GM20431 (cell line): ENCODE data around the gene VSIG4.
"Not testable (repeated sequence)": the region's sequence is repeated elsewhere in the genome, so short reads cannot be mapped to it uniquely, and the experiment has no call there.

ENCODE experiments used
- in situ Hi-C: fragments of 300-500 bp; cut with MseI, MboI; formaldehyde crosslinking; loops from one replicate; pipeline ENCODE4 v1.15.0; 2020; ENCODE audit warnings: low sequenced_read_pairs; ENCODE audit not compliant: unreplicated experiment

VSIG4 gene, protein sequence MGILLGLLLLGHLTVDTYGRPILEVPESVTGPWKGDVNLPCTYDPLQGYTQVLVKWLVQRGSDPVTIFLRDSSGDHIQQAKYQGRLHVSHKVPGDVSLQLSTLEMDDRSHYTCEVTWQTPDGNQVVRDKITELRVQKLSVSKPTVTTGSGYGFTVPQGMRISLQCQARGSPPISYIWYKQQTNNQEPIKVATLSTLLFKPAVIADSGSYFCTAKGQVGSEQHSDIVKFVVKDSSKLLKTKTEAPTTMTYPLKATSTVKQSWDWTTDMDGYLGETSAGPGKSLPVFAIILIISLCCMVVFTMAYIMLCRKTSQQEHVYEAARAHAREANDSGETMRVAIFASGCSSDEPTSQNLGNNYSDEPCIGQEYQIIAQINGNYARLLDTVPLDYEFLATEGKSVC

DNA sequence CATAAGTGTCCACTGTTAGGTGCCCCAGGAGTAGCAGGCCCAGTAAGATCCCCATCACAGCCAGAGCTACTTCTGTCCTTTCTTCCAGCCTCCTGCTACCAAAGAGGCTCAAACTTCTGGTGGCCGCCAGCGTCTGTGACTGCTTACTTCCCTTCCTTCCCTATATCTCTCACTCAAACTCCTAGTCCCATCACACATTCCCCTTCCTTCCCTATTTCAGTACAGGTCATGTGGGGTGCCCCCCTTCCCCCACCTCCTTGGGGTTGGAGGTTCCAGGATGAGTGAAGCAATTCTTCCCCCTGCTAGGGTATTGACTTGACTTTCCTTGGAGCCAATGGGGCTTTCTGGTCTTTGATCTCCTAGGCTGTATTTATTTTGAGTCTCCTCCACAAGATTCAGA lies at the start of gene VSIG4:
Gene VSIG4, minus strand, starts transcription at position 137 of the 400 bp plus-strand sequence. Its CDS starts 82 bp downstream, at position 55.
- in situ Hi-C loops, result no loop called here

DNA sequence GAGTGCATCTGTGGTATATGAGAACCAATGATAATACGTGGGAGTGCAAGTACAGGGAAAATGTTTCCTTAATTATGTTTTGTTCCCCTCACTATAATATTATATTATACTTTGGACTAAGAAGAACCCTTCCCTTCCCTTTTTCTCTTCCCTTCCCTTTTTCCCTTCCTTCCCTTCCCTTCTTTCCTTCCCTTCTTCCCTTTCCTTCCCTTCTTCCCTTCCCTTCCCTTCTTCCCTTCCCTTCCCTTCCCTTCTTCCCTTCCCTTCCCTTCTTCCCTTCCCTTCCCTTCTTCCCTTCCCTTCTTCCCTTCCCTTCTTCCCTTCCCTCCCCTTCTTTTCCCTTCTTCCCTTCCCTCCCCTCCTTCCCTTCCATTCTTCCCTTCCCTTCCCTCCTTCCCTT lies 36.9 kb upstream of the VSIG4 start:
- in situ Hi-C loops, result no loop called here

DNA sequence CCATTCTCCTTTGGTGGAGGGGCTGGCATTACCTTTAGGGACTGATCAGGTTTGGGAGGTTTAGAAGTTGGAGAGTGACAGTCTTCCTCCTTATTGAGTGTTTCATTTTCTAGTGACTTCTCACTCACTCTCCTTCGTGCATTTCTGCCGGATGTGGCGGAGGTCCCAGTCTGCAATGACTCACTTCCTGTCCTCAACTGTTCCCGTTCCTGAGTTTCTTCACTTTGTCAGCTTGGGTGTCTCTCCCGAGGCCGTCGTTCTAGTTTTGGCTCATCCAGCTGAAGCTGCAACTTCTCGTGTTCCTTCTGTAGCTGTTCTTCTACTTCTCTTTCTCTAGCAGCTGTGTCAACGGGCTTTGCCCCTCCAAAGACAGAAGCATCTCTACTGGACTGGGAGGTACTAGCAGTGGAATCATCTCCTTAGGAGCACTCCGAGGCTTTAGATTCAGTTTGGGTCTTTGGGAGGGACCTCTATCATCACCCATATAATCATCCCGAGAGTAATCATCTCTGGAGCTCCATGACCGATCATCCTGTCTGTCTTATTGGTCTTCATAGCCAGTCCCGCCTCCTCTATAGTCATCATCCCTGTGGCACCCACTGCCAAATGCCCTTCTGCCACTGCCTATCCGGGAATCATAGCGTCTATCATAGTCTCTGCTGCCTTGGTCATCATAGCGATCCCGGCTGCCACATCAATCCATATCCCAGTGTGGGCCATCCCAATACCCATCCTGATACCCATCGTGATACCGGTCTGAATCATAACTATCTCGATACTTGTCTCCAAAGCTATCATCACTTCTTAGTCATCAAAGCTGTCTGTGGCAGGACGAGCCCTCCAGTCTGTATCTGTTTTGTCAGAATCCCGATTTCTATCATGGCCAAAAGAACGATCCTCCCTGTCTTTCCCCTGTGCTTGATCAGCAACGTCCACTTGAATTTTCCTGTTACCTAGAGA lies 35.3 kb upstream of the VSIG4 start:
- in situ Hi-C loops, result no loop called here

DNA sequence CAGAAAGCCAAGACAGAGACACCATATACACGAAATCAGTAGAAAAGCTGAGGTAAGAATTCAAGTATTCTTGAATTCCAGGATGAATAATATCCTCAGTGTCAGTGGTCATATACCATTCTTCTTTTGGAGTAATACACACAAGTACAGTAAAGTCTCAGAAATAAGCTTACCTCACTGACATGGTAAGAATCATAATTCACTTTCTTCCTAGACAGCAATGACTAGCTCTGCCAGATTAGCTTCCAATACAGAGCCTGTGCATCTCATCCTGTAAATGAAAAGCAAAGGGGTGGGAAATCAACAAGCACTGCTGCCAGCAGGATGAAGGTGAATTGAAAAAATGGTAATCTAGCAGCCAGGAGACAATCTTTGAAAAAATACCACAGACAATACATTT lies 31.2 kb upstream of the VSIG4 start:
- in situ Hi-C loops, result no loop called here

DNA sequence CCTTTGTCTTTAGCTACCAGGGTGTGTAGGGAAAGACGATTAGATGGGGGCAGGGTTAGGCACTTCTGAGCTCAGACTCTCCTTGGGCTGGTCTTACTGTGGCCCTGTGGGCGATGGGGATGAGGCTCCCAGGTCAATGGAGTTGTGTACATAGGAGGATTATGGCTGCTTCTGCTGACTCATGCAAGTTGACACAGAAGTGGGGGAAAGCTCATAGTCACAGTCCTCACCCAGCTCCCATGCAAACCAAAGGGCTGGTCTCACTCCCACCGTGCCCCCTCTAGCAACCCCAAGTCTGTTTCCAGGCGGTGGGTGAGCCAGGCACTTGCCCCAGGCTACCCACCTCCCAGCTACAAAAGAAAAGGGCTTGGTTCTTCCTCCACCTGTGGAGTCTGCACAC lies 24.4 kb upstream of the VSIG4 start:
- in situ Hi-C loops, result no loop called here

DNA sequence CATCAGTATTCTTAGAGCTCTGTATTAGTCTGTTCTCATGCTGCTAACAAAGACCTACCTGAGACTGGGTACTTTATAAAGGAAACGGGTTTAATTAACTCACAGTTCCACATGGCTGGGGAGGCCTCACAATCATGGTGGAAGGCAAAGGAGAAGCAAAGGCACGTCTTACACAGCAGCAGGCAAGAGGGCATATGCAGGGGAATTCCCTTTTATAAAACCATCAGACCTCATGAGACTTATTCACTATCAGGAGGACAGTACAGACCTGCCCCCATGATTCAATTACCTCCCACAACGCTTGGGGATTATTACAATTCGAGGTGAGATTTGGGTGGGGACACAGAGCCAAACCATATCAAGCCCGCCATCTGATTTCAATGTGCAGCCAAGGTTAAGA lies 17.1 kb upstream of the VSIG4 start:
- in situ Hi-C loops, result not testable (repeated sequence)

DNA sequence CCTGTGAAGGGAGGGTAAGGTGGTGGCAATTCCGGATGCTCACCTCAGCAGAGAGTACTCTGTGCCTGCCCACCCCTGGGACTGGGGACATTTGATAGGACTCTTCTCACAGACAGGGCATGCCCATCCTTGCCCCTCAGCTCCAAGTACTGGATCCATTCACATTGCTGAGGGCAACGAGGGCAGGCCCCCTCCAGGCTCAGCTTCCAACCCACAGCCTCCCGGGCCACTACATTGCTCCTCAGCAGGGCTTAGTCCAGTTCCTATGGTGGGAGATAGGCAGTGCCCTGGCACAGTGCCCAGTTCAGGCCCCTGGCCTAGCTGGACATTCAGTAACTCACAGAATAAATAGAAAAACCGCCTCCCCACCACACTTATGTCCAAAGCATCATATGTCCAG lies 15.1 kb upstream of the VSIG4 start:
- in situ Hi-C loops, result no loop called here

DNA sequence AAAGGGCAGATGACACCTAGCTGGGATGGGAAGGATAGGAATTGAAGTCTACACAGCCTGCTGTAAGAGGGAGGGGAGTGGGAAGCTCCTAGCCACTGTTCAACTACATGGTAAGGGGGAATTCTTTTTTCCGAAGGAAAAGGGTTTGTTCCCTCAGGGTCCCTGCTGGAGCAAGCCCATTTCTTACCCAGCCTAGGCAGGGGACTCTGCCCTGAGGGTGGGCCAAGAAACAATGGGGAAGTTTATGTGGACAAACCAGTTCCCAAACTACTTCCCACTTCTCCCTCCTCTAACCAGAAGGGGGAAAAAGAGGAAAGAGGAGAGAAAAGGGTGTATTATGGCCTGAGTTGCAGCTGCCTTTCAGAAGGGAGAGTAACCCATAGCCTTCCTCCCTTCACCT lies 13.5 kb upstream of the VSIG4 start:
- in situ Hi-C loops, result no loop called here

DNA sequence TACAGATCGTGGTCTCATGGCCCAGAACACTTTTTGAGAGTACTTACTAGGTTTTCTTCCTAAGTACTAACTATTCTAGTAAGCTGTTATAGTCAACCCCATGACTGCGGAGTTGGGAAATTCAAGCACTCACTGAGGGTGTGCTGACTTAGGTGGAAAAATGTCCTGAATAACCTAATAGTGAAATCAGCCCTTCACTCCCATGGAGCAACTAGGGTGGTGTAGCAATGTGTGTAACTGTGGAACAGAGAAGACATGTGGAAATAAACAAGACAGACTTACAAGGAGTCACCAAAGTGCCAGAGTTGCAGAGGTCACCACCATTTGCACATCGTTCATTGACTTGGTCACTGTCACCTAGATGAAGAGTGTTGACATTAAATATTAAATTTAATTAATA lies 12.1 kb upstream of the VSIG4 start:
- in situ Hi-C loops, result no loop called here

DNA sequence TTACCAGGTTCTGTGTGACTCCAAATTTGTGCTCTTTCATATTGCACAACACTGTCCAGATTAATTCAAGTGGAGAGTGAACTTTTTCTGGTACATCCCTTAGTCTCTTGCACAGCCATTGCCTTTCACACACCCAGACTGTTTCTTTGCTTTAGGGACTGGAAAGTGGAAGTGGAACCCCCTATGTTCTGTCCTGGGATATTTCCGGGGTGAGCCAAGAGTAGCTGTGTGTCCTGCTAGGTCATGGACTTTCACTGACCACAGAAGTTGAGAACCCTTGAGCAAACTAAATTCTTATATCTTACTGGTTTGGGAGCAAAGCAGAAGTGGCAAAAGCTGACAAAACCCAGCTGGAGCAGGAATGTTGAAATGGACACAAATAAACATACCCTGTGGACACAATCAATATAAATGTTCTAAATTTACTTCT lies 10.3 kb upstream of the VSIG4 start:
- in situ Hi-C loops, result no loop called here

DNA sequence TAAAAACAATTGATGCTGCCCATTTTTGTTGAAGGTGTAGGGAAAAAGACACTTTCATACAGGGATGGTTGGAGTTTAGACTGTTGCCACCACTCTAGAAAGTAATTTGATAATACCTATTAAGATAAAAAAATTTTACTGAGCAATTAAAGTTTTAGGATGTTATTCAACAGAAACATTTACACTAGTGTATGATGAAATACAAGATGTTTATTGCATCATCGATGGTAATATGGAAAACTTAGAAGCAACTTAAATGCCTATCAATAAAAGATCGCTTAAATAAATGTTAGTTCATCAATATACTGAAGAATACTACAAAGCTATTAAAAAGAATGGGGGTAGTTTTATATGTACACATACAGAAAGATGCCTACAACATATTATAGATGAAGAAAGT lies 9.2 kb upstream of the VSIG4 start:
- in situ Hi-C loops, result no loop called here

DNA sequence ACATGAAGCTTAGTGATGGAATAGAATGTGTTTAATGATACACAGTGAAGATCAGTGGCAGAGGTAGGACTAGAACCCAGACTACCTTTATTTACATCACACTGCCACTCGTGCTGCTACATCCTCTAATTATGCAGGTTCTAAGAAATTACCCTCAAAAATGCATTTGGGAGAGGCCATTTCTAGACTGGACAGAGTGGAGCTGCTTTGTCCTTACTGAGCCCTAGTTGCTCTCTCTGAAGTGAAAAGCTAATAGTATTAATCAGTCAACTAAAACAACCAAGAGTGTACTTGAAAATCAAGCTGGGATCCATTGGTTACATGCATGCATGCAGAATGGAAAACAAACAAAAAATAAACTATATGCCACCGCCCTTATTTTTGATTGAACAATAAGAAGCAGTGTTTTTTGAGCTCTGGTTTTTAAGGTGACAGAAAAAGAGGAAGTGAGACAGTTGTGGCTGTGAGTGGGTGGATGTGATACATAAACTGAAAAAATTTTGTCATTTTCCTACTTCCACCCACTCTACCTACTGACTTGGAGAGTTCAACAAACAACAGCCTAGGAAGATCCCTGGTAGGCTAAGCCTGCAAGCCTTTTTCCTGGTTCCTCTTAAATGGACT lies 6.8 kb upstream of the VSIG4 start:
- in situ Hi-C loops, result no loop called here

DNA sequence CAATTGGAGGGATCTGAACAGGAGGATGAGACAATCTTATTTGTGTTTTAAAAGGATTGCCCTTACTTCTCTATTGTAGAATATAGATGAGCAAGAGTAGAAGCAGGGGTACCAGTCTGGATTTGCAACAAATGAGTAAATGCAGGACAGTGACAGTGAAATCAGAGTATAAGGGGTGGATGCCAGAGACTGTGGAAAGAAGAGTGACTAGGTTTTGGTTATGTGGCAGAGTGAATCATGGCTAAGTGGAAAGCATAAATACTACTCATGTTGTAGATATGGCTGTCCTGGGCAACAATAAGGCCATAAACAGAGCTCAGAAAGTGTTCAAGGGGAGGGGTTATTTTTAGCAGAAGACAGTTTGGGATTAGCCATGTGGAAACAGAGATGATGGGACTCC lies 6.0 kb upstream of the VSIG4 start:
- in situ Hi-C loops, result no loop called here

DNA sequence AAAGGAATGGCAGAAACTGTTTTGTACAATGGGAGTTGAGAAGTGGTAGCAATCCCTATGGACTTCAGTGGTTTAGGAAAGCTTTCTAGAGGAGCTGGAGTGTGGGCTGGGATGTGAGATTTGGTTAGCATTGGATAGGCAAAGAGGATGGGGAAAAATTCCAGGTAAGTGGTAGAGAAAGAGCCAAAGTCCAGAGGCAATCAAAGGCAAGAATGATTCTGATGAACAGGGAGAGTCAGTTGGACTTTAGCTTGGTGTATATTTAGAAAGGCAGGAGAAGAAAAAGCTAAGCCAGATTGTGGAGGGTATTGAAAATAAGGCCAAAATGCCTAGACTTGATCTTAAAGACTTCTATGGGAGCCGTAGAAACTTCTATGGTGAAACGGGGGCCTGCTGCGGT lies 3.7 kb upstream of the VSIG4 start:
- in situ Hi-C loops, result no loop called here

DNA sequence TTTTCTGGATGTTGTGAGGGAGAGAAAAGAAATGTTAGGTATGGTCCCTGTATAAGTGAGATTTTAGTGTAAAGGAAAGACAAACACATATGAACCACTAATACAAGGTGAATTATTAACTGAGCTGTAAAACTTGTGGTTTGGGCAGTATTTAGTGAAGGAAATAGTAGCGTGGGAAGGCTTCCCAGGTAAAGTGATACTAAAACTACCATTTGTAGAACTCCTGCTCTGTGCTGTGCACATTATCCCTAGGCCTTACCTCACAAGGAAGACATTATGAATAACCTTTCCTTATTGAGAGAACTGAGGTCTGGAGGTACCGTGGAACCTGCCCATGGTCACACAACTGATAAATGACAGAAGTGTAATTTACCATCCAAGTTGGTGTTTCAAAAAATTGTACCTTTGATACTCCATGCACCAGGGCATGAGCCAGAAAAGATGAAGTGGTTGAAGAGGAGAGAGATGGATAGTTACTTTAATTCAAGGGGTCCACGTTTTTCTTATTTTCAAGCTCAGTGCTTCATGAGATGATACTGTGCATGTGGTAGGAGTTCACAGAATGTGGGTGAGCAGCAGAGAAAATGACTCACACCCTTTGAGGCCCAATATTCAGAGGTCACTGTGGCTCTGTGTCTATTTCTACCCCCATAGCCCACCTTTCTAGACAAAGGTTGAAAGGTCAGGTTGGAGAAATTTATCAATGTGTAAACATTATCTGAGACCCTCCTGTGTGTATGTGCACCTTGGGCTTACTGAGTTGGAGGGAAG lies 2.6 kb upstream of the VSIG4 start:
- in situ Hi-C loops, result no loop called here

DNA sequence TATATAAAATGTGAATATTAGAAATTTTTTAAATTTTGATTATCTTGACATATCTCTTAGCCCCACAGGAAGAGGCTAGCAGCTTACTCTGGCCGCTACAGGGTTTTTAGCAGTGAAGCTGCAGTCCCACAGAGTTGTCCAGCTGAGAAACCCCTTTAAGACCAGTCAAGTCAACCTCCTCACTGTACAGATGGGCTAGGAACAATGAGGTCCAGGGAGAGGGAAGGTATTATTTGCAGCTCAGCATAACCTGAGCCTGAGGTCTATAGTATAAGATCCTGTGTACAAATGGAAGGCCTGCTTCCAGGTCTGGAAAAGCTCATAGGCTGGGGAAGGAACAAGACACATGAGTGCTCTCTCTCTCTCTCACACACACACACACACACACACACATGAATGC lies 1.8 kb downstream of the VSIG4 start:
- in situ Hi-C loops, result no loop called here

DNA sequence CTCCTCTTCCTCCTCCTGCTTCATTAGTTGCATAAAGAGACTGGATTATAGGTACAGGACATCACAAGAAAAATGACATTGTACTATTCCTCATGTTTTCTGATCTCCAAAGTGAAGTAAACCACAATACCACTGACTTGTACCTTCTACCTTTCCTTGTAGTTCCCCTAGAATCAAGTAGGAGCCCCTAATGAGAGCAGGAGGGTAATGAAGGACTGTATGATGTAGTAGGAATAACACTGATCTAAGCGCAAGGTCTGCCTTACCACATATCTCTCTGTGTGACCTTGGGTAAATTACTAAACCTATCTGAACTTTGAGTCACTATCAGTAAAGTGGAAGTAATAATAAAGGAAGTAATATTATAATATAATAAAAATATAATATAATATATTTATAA lies 3.6 kb downstream of the VSIG4 start:
- in situ Hi-C loops, result no loop called here

DNA sequence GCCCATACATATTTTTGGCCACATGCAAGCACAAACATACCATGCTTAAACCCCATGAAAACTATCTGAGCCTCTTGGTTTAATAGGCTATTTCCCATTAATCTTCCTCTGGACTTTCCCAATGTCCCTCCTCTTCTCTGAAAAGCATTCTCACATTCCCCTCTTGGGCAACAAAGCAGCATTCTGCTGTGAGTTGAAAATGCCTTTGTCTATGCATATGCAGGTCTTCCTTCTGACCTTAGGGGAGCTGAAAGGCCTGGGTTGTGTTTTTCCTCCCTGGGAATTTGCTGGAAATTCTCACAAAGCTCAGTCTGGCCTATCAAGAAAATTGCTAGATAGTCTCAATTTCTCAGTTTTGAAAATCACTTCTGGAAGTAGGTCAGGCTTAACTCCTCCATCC lies 4.2 kb downstream of the VSIG4 start:
- in situ Hi-C loops, result no loop called here

DNA sequence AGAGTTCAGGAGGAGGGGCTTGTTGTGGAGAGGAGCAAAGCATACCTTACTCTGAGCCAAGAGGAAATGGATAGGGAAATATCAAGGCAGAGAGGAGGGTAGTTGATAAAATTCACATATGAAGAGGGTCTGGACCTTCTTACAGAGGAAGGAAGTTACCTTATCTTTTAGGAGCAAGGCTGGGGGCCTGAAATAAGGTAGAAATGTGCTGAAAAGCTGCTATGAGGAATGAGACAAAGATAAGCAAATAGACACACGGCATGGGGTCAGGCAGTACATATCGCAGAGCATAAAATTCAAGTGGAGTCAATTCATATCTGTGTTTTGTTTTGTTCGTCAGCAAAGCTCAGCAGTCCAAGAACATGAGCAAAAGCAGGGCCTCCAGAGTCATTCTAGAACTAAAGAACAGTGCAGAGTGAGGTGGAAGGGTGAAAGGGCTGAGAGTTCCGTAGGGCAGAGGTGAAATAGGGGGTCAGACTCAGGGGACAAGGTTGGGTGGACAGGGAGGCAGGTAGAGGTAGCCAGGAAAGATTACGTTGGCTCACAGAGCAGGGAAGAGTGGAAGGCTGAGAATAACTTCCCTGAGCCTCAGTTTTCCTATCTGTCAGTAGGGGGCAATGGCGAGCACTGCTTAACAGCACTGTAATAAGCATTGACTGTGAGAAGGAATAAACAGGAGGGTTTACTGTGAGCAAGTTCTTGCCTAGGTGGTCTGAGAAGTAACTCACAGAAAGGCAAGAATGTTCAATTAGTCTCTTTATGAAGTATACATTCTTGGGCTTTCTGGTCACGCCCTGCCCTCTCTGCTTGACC lies 9.2 kb downstream of the VSIG4 start:
- in situ Hi-C loops, result no loop called here
